H9 (cell line): ENCODE measurements around the gene ELOVL6. TPM values are rescaled to one million over a fixed set of nuclear protein-coding genes. Genes with fewer than 3 reads are reported as not detected.

Source experiments
- DNase-seq: peaks from one replicate; pipeline ENCODE4 v3.0.0-alpha.2; 2017
- H2AFZ ChIP-seq: one replicate; pipeline ENCODE4 v1.6.1; 2013; ENCODE audit warnings: mild to moderate bottlenecking, low read length, control low read depth, moderate library complexity
- H2AK5ac ChIP-seq: 2 replicates; pipeline ENCODE4 v1.6.1; 2013; ENCODE audit warnings: low read length, control low read depth, mixed read lengths; ENCODE audit not compliant: insufficient read length
- H2BK120ac ChIP-seq: one replicate; pipeline ENCODE4 v1.6.1; 2013; ENCODE audit warnings: low read depth, mild to moderate bottlenecking, low read length, control low read depth, inconsistent platforms; ENCODE audit not compliant: poor library complexity, severe bottlenecking
- H2BK12ac ChIP-seq: 2 replicates; pipeline ENCODE4 v1.6.1; 2013; ENCODE audit warnings: low read length, control low read depth, mixed read lengths, low read depth; ENCODE audit not compliant: insufficient read length
- H2BK15ac ChIP-seq: 2 replicates; pipeline ENCODE4 v1.6.1; 2013; ENCODE audit warnings: low read depth, low read length, control low read depth
- H2BK20ac ChIP-seq: one replicate; pipeline ENCODE4 v1.6.1; 2013; ENCODE audit warnings: low read depth, mild to moderate bottlenecking, low read length, control low read depth, inconsistent platforms; ENCODE audit not compliant: poor library complexity, severe bottlenecking
- H2BK5ac ChIP-seq: 2 replicates; pipeline ENCODE4 v1.6.1; 2013; ENCODE audit warnings: low read length, control low read depth, mixed read lengths; ENCODE audit not compliant: insufficient read length
- H3K14ac ChIP-seq: 2 replicates; pipeline ENCODE4 v1.6.1; 2013; ENCODE audit warnings: low read length, control low read depth; ENCODE audit not compliant: insufficient read depth
- H3K18ac ChIP-seq: 2 replicates; pipeline ENCODE4 v1.6.1; 2013; ENCODE audit warnings: low read depth, mild to moderate bottlenecking, mixed read lengths, low read length, control low read depth; ENCODE audit not compliant: insufficient read length
- H3K23ac ChIP-seq: 2 replicates; pipeline ENCODE4 v1.6.1; 2013; ENCODE audit warnings: low read length, control low read depth, mixed read lengths, low read depth; ENCODE audit not compliant: insufficient read length
- H3K23me2 ChIP-seq: 2 replicates; pipeline ENCODE4 v1.6.1; 2013; ENCODE audit warnings: low read depth, mild to moderate bottlenecking, mixed read lengths, low read length, control low read depth; ENCODE audit not compliant: insufficient read length, poor library complexity, severe bottlenecking
- H3K27ac ChIP-seq: 2 replicates; pipeline ENCODE4 v1.5.1; 2013; ENCODE audit warnings: low read length, control low read depth, mixed read lengths, low read depth; ENCODE audit not compliant: insufficient read length
- H3K27me3 ChIP-seq: 2 replicates; pipeline ENCODE4 v1.6.1; 2013; ENCODE audit warnings: low read length, control low read depth, inconsistent platforms; ENCODE audit not compliant: insufficient read depth
- H3K4ac ChIP-seq: 2 replicates; pipeline ENCODE4 v1.6.1; 2013; ENCODE audit warnings: low read depth, mild to moderate bottlenecking, control low read depth, inconsistent platforms, low read length, moderate library complexity
- H3K4me1 ChIP-seq: 2 replicates; pipeline ENCODE4 v1.6.1; 2013; ENCODE audit warnings: low read length, control low read depth, inconsistent platforms; ENCODE audit not compliant: insufficient read depth
- H3K4me2 ChIP-seq: 2 replicates; pipeline ENCODE4 v1.6.1; 2013; ENCODE audit warnings: low read length, control low read depth, mixed read lengths; ENCODE audit not compliant: insufficient read length, insufficient read depth
- H3K56ac ChIP-seq: 2 replicates; pipeline ENCODE4 v1.6.1; 2013; ENCODE audit warnings: low read depth, mild to moderate bottlenecking, mixed read lengths, low read length, control low read depth; ENCODE audit not compliant: insufficient read length
- H3K79me1 ChIP-seq: 2 replicates; pipeline ENCODE4 v1.6.1; 2013; ENCODE audit warnings: low read depth, mild to moderate bottlenecking, moderate library complexity, low read length, control low read depth, inconsistent platforms; ENCODE audit not compliant: insufficient read depth, poor library complexity, severe bottlenecking
- H3K79me2 ChIP-seq: 2 replicates; pipeline ENCODE4 v1.6.1; 2013; ENCODE audit warnings: low read length, control low read depth, inconsistent platforms; ENCODE audit not compliant: insufficient read depth
- H3K9ac ChIP-seq: 2 replicates; pipeline ENCODE4 v1.6.1; 2013; ENCODE audit warnings: low read length, control low read depth, mixed read lengths; ENCODE audit not compliant: insufficient read length; ENCODE audit errors: extremely low read depth
- H3K9me3 ChIP-seq: one replicate; pipeline ENCODE4 v1.6.1; 2013; ENCODE audit warnings: low read depth, low read length, inconsistent platforms; ENCODE audit not compliant: control insufficient read depth
- H3T11ph ChIP-seq: one replicate; pipeline ENCODE4 v1.6.1; 2013; ENCODE audit warnings: mild to moderate bottlenecking, low read length, control low read depth, inconsistent platforms
- H4K20me1 ChIP-seq: one replicate; pipeline ENCODE4 v1.6.1; 2013; ENCODE audit not compliant: control insufficient read depth, insufficient read length, insufficient read depth
- H4K5ac ChIP-seq: 2 replicates; pipeline ENCODE4 v1.6.1; 2013; ENCODE audit warnings: low read depth, mild to moderate bottlenecking, mixed read lengths, low read length, control low read depth; ENCODE audit not compliant: insufficient read length
- H4K8ac ChIP-seq: replicated peaks from 2 replicates; pipeline ENCODE4 v1.6.1; 2013; ENCODE audit warnings: low read length, control low read depth, mixed read lengths, low read depth; ENCODE audit not compliant: insufficient read length
- H4K91ac ChIP-seq: 2 replicates; pipeline ENCODE4 v1.6.1; 2013; ENCODE audit warnings: low read depth, mild to moderate bottlenecking, moderate library complexity, mixed read lengths, low read length, control low read depth; ENCODE audit not compliant: insufficient read length
- H3K27ac Mint-ChIP-seq, 3 experiments: 2 replicates in 2 of 3; 3 replicates in 1 of 3; pipeline ENCODE4 v1.8.0; 2020 to 2021; ENCODE audit warnings: mixed read lengths in 3 of 3, mild to moderate bottlenecking in 1 of 3, moderate library complexity in 1 of 3
- H3K27me3 Mint-ChIP-seq: 2 replicates; pipeline ENCODE4 v1.8.0; 2021; ENCODE audit warnings: low read depth, mild to moderate bottlenecking, moderate library complexity, mixed read lengths
- H3K36me3 Mint-ChIP-seq, 3 experiments: 2 replicates in 2 of 3; 3 replicates in 1 of 3; pipeline ENCODE4 v1.8.0; 2020 to 2021; ENCODE audit warnings: low read depth in 3 of 3, mixed read lengths in 3 of 3; ENCODE audit not compliant: insufficient read depth in 1 of 3
- H3K4me1 Mint-ChIP-seq, 2 experiments: 2 replicates each; pipeline ENCODE4 v1.8.0; 2020; ENCODE audit warnings: mixed read lengths in 2 of 2
- H3K4me3 Mint-ChIP-seq, 2 experiments: 2 replicates in 1 of 2; 3 replicates in 1 of 2; pipeline ENCODE4 v1.8.0; 2020 to 2021; ENCODE audit warnings: mild to moderate bottlenecking in 2 of 2, mixed read lengths in 2 of 2, moderate library complexity in 1 of 2
- H3K9me3 Mint-ChIP-seq, 2 experiments: 2 replicates in 1 of 2; 3 replicates in 1 of 2; pipeline ENCODE4 v1.8.0; 2020; ENCODE audit warnings: mild to moderate bottlenecking in 2 of 2, mixed read lengths in 2 of 2, moderate library complexity in 1 of 2
- WGBS: extraction: QIAGEN DNeasy Blood & Tissue Kit; methylation state at CpG from one replicate; pipeline ENCODE4 v1.1.7; 2013; ENCODE audit warnings: missing lambda C conversion rate, low lambda C conversion rate, mixed read lengths; ENCODE audit not compliant: insufficient read length; ENCODE audit errors: extremely low coverage; 5-methylcytosine and 5-hydroxymethylcytosine counted together
- total RNA-seq: library from RNA; stranded (reverse); gene quantifications from 2 replicates; pipeline ENCODE4 v1.2.1, GENCODE V29; 2021
- TF ChIP-seq, protein P1 (sequence below): fragments of 200-600 bp; sonication (generic); conservative IDR thresholded peaks from 3 replicates; pipeline ENCODE4 v1.8.0; 2021; ENCODE audit warnings: antibody characterized with exemption, mild to moderate bottlenecking

ELOVL6 gene
- total RNA-seq, 1 experiment from 2014 or later = 64.6 TPM

DNA sequence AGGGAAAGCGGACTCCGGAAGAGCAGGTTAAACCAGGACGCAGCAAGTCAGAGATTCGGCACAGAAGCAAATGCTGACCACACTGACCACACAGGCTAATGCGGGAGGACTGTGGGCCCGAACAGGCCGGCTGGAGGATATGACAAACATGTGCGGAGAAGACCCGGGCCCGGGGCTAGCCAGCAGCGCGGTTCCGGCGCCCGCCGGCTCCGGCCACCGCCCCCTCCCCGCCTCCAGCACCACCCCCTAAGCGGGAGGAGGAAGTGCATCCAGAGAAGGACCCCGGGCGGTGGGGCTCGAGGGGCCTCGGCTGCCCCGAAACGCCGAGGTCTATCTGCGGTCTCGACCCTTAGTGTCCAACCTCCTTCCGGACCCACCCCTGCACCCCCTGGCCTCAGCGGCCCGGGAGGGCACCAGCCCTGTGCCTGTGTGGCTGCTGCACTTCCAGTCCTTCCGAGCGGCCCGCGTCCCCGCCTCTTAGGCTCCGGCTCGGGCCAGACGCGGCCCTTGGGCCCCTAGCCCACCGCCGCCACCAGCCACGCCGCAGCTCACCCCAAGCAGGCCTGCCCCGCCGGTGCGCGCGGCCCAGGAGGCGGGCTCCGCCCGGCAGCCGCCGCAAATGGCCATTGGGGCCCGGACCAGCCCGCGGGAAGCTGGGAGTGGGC, 2.1 kb downstream of the ELOVL6 start:
- no peak overlapping the region for H2AFZ ChIP-seq
- DNase-seq = peak; percentile 72
- peaks cover 6% of the 10 kb centered on the region; the same call in 1 of the 2 replicates for H3K79me2 ChIP-seq

More for the DNA sequence above, 2.1 kb downstream of the ELOVL6 start:
- H2BK20ac ChIP-seq = no peak overlapping the region
- peak overlapping the region; percentile 92 for H3K9ac ChIP-seq
- WGBS = no CpG with 5 or more reads among the region's 58 CpGs
- no peak overlapping the region for H2BK120ac ChIP-seq
- TF ChIP-seq, protein P1, sequence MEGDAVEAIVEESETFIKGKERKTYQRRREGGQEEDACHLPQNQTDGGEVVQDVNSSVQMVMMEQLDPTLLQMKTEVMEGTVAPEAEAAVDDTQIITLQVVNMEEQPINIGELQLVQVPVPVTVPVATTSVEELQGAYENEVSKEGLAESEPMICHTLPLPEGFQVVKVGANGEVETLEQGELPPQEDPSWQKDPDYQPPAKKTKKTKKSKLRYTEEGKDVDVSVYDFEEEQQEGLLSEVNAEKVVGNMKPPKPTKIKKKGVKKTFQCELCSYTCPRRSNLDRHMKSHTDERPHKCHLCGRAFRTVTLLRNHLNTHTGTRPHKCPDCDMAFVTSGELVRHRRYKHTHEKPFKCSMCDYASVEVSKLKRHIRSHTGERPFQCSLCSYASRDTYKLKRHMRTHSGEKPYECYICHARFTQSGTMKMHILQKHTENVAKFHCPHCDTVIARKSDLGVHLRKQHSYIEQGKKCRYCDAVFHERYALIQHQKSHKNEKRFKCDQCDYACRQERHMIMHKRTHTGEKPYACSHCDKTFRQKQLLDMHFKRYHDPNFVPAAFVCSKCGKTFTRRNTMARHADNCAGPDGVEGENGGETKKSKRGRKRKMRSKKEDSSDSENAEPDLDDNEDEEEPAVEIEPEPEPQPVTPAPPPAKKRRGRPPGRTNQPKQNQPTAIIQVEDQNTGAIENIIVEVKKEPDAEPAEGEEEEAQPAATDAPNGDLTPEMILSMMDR = no peak
- no peak overlapping the region for H2BK15ac ChIP-seq
- H3K27me3 ChIP-seq = no peaks in the 10 kb centered on the region
- Mint-ChIP-seq H3K27me3 (no peaks in the 10 kb centered on the region), H3K27ac (peak overlapping the region; percentile 94 to 100 (median 98)), H3K36me3 (peaks cover 6 to 17% (median 12%) of the 10 kb centered on the region in 3 experiments), H3K4me3 (peak overlapping the region; percentile 93 to 94), H3K9me3 (no peaks in the 10 kb centered on the region), H3K4me1 (peaks cover 27 to 33% of the 10 kb centered on the region in 2 experiments)
- H3K9me3 ChIP-seq = no peaks in the 10 kb centered on the region
- H4K20me1 ChIP-seq = no peaks in the 10 kb centered on the region
- no peak overlapping the region for H4K91ac ChIP-seq
- peak overlapping the region; percentile 74 for H3K27ac ChIP-seq
- no peak overlapping the region for H3K23ac ChIP-seq
- peaks cover 3% of the 10 kb centered on the region; the same call in 1 of the 2 replicates for H3K4me1 ChIP-seq
- no peak overlapping the region for H3T11ph ChIP-seq
- no peak overlapping the region for H2AK5ac ChIP-seq
- no peak overlapping the region for H3K4ac ChIP-seq
- peak overlapping the region; percentile 4 for H4K8ac ChIP-seq
- peaks cover 18% of the 10 kb centered on the region for H3K23me2 ChIP-seq
- H2BK5ac ChIP-seq = peak overlapping the region; percentile 30
- H4K5ac ChIP-seq = peak overlapping the region; percentile 48
- H3K56ac ChIP-seq = peak overlapping the region; percentile 18
- H3K14ac ChIP-seq = peak overlapping the region; percentile 93
- no peaks in the 10 kb centered on the region for H3K79me1 ChIP-seq
- H2BK12ac ChIP-seq = no peak overlapping the region
- peak overlapping the region; percentile 89 for H3K4me2 ChIP-seq
- H3K18ac ChIP-seq = peak overlapping the region; percentile 87
